AG08395 (cell line): ENCODE measurements around the gene CNGA1.
"Not testable (repeated sequence)": the region's sequence is repeated elsewhere in the genome, so short reads cannot be mapped to it uniquely, and the experiment has no call there.

Source experiments
- DNase-seq: peaks from one replicate; pipeline ENCODE4 v3.0.0; 2012; ENCODE audit warnings: mixed read lengths, low spot score

The CNGA1 gene

DNA sequence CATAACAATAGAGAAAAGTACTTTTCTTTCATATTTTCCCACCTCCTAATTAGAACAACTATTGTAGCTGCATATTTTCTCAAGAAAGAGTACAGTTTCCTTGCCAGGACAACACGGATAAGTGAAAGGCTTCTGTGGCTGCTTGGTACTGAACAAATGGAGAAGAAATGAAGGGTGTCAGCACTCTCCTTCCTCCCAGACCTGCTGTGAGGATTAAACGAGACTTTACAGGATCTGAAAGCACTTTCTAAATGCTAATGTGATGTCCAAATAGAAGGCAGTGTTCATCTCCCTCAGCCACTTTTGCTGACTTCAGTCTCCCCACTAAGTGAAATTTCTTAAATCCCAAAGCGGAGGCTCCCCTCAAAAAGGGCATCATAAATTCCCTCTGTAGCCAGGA, 14.0 kb upstream of the CNGA1 start:
- DNase-seq: no peak

DNA sequence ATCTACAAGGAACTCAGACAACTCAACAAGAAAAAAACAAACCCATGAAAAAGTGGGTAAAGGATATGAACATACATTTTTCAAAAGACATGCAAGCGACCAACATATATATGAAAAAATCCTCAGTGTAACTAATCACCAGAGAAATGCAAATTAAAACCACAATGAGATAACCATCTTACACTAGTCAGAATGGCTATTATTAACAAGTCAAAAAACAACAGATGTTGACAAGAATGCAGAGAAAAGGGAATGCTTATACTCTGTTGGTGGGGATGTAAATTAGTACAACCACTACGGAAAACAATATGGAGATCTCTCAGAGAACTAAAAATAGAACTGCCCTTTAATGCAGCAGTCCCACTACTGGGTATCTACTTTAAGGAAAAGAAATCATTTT, 12.2 kb upstream of the CNGA1 start:
- no peak for DNase-seq

DNA sequence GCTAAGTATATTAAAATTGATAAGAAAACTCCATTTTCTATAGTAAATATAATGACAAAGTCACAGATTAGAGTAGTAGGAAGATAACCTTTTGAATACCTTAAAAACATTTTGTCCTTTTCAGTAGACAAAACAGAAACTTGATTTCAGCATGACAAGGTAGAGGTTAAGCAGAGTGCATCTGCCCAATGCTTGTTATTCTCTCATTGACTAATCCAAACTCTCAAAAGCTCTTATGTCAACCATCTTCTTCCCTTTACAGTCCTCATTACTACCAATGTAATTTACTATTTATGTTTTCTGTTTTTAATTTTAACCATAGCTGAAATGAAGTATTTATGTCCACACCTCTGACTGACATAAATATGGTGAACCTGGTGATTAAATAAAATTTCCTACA, 11.2 kb upstream of the CNGA1 start:
- no peak for DNase-seq

DNA sequence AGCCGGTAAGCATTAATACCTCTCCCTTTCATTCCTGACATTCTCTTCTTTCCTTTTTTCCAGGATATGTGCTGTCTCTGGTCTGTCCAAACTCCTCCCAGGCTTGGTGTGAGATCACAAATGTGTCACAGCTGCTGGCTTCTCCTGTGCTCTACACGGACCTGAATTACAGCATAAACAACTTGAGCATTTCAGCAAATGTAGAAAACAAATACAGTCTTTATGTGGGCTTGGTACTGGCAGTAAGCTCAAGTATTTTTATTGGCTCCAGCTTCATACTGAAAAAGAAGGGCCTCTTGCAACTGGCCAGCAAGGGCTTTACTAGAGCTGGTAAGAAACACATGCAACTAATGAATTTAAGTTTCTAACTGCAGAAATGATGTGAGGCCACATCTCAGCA, 8.5 kb upstream of the CNGA1 start:
- no peak for DNase-seq

DNA sequence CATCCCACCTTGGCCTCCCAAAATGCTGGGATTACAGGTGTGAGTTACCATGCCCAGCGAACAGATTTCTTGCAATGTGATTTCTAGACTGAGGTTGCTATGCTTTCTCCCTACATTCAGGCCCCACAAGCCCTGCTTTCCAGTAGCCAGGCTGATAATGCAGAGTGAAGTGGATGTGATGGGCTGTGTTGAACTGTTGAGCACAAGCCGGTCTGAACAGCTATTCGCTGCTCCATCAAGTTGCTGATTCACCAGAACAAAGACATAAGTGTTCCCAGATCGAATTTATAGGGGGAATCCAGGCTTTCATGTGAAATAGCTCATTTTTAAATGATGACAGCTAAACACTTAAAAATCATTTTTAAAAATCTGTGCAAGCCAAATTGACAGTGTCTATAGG, 8.0 kb upstream of the CNGA1 start:
- no peak for DNase-seq

DNA sequence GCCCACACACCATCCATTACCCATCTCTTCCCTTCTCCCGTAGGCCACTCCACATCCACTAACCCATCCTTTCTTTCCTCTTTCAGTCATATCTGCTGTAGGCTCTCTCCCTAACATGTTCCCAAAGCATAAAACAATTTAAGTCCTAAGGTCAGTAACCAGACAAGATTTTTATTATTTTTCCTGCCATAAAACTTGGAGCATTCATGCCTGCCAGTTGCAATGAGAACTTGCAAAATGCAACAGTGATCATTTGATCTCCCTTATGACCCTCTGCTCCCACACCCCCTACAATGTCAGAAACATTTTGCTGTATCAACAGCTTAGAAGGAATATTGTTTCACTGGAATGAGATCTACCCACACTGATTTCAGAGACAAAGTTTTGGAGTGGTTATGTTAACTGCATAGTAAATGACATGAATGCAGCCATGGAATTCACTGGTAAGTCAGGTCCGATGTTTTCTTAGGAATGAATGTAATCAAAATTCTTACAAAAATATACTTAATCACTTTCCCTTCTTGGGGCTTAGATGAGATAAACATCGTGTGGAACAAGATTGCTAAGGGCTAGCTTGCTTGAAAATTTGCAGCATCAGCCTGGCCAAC, 5.8 kb upstream of the CNGA1 start:
- DNase-seq: no peak

DNA sequence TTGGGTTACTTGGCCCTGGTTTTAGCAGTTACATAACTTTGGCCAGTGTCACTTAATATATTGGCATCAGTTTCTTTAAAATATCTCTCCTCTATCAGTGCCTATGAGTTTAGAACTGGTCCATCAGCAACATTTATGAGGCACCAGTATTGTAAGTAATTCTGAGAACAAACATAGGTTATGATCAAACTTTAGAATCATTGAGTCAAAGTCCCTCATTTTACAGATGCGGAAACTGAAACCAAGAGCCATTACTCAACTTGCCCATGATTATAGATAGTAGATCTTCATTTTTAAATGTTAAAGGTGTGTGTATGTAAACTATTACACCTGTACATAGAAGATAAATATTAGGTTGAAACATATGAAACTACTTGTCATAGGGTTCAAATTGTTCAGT, 4.6 kb upstream of the CNGA1 start:
- DNase-seq: no peak

DNA sequence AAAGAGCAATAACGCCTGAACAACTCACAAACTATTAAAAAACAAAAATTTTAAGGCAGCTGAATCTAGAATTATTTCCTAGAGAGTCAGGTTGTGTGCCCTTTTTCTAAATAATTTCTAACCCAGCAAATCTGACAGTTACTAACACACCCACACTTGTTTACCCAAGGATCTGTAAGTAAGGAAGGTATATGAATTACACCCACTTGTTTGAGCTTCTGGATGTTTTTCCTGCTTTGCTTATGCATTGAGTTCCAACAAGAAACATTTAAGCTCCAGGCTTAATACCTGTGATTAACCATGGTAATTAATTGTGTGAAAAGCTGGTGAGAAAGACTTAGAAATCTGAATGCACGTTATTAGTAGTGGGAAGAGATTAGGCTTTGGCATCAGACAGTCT, 1.6 kb upstream of the CNGA1 start:
- DNase-seq: no peak

DNA sequence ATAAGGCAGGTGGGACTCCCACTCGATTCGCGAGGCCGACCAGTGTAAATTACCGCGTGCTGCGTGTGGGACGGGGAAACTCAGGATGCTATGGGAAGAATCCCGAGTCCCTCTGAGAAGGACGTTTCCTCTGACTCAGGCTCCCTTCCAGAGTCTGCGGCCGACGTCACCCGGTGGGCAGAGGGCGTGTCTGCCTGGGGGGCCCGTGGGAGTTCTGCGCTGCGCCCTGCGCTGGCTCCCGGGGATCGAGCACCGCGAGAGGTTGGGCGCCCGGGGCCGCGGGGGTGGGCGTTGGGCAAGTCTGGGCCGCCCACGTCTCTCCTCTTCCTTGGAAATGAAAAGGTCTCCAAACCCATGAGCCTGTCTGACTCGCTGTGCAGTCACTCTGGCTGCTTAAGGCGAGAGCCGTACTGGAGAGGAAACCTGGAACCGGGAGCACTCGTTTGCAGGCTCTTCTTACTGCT, 659 bp upstream of the CNGA1 start:
- peak; percentile 35 for DNase-seq

DNA sequence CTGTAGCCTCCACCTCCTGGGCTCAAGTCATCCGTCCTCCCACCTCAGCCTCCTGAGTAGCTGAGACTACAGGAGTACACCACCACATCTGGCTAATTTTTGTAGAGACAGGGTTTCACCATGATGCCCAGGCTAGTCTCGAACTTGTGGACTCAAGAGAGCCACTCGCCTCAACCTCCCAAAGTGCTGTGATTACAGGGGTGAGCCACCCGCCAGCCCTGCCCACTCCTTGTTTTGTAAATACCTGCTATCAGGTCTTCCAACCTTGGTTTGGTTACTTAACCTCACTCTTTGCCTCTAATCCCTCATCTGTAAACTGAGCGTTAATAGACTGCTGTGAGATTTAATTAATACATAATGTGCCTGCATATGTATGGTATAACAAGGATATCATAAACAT, 803 bp downstream of the CNGA1 start:
- no peak for DNase-seq

DNA sequence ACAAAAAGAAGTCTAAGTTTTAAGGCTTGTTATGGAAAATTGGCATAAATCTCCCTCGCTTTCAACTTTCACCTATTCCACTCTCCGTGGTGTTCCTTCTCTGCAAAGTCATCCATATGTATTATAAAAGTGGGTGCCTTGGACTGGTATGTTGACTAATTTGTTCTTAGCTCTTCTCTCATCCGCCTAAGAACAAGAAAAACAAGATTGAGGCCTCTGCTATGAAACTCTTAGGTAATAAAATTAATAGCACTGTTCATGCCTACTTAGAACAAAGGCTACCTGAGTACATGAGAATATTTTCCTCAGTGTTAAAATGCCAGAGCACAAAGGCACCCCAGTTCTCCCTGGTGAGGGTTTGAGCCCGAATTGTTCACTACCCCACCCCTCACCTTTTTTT, 1.3 kb downstream of the CNGA1 start:
- no peak for DNase-seq

DNA sequence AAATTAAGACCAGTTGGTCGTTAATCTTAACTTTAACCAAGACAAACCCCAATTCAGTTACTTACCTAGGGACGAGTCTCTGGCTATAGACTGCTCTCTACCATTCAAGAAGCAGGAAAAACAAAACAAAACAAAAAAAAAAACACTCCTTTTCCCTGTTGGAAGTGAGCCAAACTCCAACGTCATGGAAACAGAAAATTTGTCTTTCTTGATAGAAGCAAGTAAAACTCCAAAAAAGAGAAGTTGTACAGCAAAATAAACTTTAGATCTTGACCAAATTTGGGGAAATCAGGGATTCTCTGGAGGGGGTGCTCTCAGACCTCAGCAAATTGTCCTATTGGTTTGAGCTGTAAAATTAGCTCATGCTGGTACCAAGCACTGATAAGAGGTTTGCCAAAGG, 3.7 kb downstream of the CNGA1 start:
- DNase-seq: no peak

DNA sequence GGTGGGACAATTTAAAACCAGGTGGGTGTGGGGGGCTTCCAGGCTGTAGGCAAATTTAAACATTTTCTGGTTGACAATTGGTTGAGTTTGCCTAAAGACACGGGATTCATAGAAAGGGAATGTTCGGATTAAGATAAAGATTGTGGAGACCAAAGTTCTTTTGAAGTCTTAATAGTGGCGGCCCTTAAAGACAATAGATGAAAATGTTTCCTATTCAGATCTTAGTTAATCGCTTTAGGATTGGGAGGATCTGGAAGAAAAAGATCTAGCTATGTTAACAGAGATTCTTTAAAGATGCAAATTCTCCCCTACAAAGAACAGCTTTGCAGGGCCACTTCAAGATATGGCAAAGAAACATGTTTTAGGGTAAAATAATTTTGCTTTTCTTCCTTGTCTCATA, 4.8 kb downstream of the CNGA1 start:
- DNase-seq: no peak

DNA sequence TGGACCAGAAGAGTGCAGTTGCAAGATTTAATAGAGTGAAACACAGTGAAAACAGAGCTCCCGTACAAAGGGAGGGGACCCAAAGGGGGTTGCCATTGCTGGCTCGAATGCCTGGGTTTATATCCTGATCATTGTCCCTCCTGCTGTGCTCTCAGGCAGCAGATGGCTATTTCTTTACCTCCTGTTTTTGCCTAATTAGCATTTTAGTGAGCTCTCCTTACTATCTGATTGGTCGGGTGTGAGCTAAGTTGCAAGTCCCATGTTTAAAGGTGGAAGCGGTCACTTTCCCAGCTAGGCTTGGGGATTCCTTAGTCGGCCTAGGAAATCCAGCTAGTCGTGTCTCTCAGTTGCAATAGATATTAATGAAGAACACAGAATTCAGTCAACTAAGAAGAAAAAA, 5.6 kb downstream of the CNGA1 start:
- not testable (repeated sequence) for DNase-seq

DNA sequence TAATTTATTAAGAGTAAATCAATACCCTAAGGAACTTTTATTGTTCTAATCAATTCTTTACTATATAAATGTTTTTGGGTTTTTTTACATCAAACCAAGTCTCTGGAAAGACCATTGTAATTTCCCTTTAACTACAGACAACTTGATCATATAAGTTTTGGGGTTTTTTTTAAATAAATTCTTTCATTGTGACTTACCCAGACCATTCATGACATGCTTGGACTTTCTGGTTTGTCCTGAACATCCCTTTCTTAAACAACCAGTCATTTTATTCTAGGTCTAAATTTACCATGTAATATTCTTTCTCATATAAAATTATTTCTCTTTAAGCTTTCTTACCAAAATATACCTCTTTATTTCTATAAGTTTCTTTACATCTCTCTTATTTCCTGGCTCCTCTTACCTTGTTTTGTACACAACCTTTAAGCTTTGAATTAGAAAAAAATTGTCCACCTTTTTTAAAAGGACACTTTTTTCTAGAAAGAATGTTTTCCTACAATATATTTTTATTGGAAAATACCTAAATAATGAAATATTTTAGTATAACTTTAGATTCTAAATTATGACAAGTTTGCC, 8.4 kb downstream of the CNGA1 start:
- no peak for DNase-seq

DNA sequence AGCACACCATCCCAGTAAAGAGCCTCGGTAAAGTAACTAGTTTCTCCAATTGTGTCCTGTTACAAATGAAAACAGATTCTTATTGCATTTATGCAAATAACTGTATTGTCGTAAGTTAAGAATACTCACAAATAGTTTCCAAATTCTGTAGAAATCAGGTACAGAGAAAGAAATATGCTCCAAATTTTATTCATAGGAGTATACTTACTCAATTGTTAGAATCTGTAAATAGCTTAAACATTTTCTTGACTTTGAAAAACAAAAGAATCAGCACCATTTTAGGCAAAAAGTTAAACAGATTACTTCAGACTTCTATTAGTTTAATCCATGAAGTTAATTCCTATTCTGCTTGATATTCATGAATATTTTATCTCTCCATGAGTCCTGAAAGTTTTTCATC, 10.7 kb downstream of the CNGA1 start:
- no peak for DNase-seq

DNA sequence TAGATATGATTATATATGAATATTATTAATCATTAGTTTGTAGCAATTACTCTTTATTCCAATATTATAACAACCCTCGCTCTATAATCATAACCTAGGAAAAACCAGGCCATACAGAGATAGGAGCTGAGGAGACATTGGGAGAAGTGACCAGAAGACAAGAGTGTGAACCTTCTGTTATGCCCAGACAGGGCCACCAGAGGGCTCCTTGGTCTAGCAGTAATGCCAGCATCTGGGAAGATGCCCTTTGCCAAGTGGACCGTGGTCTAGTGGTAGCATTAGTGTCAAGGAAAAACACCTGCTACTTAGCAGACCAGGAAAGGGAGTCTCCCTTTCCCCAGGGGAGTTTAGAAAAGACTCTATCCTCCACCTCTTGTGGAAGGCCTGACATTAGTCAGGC, 12.9 kb downstream of the CNGA1 start:
- not testable (repeated sequence) for DNase-seq

DNA sequence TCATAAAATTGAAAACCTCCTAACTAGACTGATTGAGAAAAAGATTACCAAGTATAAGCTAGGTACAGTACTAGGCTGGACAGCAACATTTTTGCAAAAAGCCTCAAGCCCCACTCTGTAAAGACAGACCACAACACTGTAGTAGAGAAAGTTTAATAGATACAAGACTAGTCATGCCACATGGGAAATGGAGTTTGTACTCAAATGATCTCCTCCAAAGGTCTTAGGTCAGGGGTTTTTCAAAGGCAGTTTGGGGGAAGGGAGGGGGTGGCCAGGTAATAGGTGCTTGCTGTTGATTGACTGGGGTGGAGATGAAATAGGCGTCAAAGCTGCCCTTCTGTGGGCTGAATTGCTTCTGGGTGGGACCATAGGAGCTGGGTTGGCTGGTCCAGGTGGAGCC, 14.2 kb downstream of the CNGA1 start:
- DNase-seq: no peak

DNA sequence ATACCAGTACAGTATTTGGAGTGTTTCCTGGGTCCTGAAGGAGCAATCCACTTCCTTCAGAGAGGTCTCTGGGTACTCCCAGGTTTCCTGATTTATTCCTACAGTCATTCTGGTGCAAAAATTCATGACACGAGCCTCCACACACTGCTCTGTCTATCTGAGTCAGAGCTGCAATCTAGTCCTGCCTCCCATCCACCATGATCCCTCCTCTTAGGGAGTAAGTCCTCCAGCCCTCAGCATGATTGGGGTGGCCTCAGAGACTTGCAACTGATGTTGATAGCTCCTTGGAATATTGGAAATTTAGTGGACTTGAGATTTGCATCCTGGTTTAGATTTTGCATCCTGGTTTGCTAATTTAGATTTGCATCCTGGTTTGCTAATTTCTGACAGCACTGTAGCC, 20.5 kb downstream of the CNGA1 start:
- no peak for DNase-seq

DNA sequence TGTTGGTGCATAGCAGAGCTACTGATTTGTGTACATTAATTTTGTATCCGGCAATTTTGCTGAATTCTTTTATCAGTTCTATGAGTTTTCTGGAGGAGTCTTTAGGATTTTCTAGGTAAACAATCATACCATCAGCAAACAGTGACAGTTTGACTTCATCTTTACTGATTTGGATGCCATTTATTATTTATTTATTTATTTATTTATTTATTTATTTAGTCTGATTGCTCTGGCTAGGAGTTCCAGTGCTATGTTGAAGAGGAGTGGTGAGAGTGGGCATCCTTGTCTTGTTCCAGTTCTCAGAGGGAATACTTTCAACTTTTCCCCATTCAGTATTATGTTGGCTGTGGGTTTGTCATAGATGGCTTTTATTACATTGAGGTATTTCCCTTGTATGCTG, 24.0 kb downstream of the CNGA1 start:
- DNase-seq: not testable (repeated sequence)

DNA sequence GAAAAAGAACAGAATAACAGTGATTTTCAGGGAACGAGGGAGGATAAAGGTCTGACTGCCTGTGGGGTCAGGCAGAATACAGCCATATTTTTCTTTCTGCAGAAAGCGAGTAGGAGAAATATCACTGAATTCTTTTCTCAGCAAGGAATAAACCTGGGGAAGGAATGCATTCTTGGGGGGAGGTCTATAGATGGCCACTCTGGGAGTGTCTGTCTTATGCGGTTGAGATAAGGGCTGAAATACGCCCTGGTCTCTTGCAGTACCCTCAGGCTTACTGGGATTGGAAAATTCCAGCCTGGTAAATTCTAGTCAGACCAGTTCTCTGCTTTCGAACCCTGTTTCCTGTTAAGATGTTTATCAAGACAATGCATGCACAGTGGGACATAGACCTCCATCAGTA, 26.3 kb downstream of the CNGA1 start:
- no peak for DNase-seq

DNA sequence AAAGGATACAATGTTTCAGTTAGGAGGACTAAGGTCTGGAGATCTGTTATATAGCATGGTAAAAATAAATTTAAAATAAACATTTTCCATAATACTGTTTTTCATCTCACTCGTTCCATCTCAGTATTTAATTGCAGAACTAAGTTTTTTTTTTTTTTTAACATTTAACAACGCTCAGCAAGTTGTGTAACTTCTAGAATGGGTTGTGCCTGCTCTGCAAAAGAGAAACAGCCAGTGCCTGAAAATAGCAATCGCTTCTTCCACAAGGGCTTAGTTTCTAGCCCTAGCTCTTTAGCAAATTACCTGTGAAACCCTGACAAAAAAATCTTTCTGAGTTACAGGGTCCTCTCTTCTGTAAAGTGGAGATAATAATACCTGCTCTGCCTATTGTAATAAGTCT, 41.9 kb downstream of the CNGA1 start:
- DNase-seq: no peak

DNA sequence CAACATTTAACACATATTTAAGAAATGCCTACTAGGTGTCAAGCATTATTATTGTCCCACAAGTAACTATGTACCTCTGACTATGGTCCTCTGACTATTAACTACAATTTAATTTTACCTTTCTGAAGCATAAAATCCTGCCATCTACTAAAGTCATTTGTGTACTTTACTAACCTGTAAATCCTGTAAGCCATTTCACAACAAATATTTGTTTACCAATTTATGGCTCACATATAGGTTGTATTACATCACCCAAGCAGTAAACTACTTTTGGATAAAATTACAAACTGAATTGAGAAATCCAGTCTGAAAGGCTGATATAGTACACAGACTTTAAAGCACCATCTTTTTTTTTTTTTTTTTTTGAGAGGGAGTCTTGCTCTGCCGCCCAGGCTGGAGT, 43.8 kb downstream of the CNGA1 start:
- DNase-seq: no peak

DNA sequence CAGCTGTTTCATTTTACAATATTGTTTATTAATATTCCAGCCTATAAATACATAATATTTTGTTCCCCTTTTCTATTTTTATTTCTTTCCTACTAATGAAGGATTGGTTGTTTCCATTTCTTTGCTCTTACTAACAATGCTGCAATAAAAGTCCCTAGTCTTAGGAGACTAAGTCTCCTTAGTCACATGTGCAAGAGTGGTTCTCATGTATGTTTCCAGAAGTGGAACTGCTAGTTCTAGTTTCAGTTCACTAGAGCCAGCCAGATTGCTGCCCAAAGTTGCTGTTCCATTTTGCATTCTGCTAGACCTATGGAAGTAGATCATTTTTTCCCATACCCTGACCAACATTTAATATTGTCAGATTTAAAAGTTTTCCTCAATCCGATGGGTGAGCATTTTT, 44.3 kb downstream of the CNGA1 start:
- DNase-seq: no peak

DNA sequence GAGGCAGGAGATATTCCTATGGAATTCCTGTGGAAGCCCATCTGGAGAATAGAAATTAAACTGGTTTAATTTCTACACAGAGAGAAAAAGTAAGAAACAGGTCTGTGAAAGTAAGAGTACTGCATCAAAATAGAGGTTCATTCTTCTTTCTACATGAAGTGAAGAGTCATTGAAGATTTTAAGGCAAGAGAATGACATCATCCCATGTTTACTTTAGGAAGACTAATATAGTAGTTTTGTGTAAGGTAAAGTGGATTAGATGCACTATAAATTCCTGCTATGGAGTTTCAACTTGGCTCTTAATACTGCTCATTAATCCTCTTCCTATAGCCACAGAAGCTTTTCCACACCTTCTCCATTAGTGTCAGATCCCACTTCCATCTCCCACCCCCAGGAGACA, 47.6 kb downstream of the CNGA1 start:
- DNase-seq: no peak
